GM18520 (cell line): ENCODE results near the gene SYMPK.
A peak's percentile ranks its signal among the peaks of the same experiment; 100 is the strongest.
"Not testable (repeated sequence)": the region's sequence is repeated elsewhere in the genome, so short reads cannot be mapped to it uniquely, and the experiment has no call there.

Experiments used
- ATAC-seq: cut with Tn5 transposase; IDR thresholded peaks from one replicate; pipeline ENCODE4 v1.9.1; 2021; ENCODE audit not compliant: unreplicated experiment

SYMPK gene

GRCh38 chr19:45862564-45863334, at the start of gene SYMPK:
Gene SYMPK (minus strand): TSS chr19:45863147. CDS start chr19:45854495, 8,652 bp downstream.
- ATAC-seq = peak; percentile 87

GRCh38 chr19:45911291-45911690, 48.3 kb upstream of the SYMPK start:
- no peak for ATAC-seq

- no peak for ATAC-seq
Measured at GRCh38 chr19:45908956-45909355, 46.0 kb upstream of the SYMPK start.

- no peak for ATAC-seq
Measured at GRCh38 chr19:45906221-45906620, 43.3 kb upstream of the SYMPK start.

GRCh38 chr19:45905011-45905410, 42.1 kb upstream of the SYMPK start:
- no peak for ATAC-seq

GRCh38 chr19:45902651-45903625, 40.0 kb upstream of the SYMPK start:
- ATAC-seq = peak; percentile 90

GRCh38 chr19:45901912-45902650, 39.1 kb upstream of the SYMPK start, which contains the start of gene MYPOP:
Gene MYPOP (minus strand): TSS chr19:45902613. CDS start chr19:45901773, 840 bp downstream.
- ATAC-seq = no peak

GRCh38 chr19:45901432-45901911, 38.5 kb upstream of the SYMPK start:
- ATAC-seq = no peak

GRCh38 chr19:45900738-45901431, 37.9 kb upstream of the SYMPK start:
- ATAC-seq = no peak

GRCh38 chr19:45899919-45900589, 37.1 kb upstream of the SYMPK start:
- no peak for ATAC-seq

GRCh38 chr19:45899253-45899652, 36.3 kb upstream of the SYMPK start:
- no peak for ATAC-seq

- no peak for ATAC-seq
Measured at GRCh38 chr19:45897261-45897812, 34.4 kb upstream of the SYMPK start.

- ATAC-seq = not testable (repeated sequence)
Measured at GRCh38 chr19:45895983-45896599, 33.1 kb upstream of the SYMPK start.

- ATAC-seq = no peak
Measured at GRCh38 chr19:45895519-45895972, 32.6 kb upstream of the SYMPK start.

GRCh38 chr19:45890877-45891276, 27.9 kb upstream of the SYMPK start:
- no peak for ATAC-seq

GRCh38 chr19:45889210-45889885, 26.4 kb upstream of the SYMPK start:
- no peak for ATAC-seq

GRCh38 chr19:45887200-45887710, 24.3 kb upstream of the SYMPK start:
- ATAC-seq = no peak
